ENCODE results near the gene NOL4L. TPM values are rescaled to one million over a fixed set of nuclear protein-coding genes. Genes with fewer than 3 reads are reported as not detected.
"Not testable (repeated sequence)": the region's sequence is repeated elsewhere in the genome, so short reads cannot be mapped to it uniquely, and the experiment has no call there.

The NOL4L gene
- polyA plus RNA-seq, 5 donors: 31.0 to 41.4 (median 39.2) TPM

DNA sequence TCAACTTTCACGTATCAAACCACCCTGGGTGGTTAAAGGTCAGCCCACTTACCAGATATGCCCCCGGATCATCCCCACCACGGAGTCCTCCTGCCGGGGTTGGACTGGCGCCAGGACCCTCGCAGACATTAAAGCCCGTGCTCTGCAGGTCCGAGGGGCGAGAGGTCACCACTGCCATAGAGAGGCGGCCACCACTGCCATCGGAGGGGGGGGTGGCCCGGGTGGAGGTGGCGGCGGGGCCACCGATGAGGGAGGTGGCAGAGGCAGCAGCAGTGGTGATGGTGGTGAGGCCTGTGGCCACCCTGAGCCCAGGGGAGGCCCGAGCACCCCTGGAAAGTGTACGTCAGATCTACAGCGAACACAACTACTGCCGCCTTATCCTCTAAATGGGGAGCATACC is 150.7 kb downstream of the NOL4L start:
- no peak for DNase-seq

DNA sequence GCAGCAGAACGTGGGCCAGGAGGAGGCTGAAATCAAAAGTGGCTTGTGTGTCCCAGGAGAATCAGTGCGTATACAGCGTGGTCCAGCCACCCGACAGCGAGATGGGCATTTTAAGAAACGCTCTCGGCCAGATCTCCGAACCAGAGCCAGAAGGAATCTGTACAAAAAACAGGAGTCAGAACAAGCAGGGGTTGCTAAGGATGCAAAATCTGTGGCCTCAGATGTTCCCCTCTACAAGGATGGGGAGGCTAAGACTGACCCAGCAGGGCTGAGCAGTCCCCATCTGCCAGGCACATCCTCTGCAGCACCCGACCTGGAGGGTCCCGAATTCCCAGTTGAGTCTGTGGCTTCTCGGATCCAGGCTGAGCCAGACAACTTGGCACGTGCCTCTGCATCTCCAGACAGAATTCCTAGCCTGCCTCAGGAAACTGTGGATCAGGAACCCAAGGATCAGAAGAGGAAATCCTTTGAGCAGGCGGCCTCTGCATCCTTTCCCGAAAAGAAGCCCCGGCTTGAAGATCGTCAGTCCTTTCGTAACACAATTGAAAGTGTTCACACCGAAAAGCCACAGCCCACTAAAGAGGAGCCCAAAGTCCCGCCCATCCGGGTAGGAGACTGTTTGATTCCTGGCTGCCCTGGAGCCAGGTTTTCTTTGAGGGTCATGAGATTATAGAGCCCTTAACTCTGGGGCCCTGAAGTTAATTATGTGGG is 151.7 kb downstream of the NOL4L start:
- DNase-seq: no peak

DNA sequence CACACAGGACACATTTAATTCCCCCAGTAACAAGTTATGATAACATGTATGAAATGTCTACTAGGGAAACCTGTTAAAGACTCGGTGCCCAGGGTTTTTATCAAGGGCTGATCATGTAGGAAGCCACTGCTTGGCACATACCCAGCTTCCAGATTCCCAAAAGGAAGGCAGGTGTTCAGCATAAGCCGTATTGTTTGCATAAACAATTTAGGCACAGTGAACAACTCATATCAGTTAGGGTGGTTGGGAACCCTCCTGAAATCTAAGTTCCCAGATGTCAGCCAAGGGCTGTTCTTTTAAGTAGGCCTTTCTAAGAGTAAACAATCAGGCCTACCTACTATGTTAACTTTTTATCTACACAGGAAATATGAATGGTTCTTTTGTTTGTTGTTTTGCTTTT is 152.9 kb downstream of the NOL4L start:
- no peak for DNase-seq

DNA sequence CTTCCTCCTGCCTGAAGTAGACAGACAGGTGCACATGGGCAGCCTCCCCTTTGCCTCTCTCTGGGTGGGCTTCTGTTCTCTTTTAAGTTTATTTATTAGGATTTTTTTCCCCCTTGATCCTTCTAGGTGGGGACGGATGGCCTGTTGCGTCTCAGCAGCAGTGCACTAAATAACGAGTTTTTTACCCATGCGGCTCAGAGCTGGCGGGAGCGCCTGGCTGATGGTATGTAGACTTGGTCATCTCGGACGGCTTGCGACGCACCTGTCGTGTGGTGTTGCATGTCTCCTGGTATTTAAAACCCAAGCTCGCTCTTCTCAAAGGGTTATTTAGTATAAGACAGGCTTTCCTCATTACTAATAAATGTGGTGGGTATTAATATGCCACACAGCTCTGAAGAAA is 153.7 kb downstream of the NOL4L start:
- DNase-seq: no peak

DNA sequence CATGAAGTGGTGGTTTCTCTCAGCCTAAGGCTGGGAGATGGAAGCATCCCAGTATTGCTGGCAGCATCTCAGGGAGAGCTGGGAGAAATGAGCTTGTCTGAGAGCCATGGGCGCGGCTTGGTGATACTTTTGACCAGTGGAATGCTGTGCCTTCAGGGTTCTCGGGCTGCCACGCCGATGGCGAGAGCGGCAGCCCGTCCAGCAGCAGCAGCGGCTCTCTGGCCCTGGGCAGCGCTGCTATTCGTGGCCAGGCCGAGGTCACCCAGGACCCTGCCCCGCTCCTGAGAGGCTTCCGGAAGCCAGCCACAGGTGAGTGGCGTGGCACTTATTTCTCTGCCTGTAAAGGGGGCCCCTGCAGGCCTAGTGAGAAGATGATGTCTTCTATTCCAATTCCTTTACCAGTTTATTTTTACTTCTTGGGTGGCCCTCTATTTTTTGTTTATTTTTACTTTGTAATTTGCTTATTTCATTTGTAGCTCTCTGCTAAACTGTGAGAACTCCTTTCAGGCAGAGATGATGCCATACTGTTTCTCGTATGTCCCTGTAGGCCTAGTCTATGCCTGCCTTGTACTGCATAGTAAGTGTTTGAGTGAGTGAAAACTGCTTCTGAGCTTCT is 155.3 kb downstream of the NOL4L start:
- DNase-seq: no peak

DNA sequence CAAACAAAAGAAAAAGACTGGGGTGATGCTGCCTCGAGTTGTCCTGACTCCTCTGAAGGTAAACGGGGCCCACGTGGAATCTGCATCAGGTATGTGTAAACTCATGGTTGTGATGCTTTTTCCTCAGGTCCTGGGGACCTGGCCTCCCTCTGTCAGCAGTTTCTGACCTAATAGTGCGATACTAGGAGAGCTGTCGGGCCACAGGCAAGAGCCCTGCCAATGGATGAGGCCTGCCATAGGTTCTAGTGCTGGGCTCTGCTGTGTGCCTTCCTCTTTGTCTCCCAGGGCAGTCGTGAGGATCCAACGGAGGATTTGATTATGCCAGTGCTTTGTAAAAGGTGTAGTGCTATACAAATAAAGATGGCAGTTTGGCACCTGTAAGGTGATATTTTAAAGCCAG is 155.8 kb downstream of the NOL4L start:
- no peak for DNase-seq

DNA sequence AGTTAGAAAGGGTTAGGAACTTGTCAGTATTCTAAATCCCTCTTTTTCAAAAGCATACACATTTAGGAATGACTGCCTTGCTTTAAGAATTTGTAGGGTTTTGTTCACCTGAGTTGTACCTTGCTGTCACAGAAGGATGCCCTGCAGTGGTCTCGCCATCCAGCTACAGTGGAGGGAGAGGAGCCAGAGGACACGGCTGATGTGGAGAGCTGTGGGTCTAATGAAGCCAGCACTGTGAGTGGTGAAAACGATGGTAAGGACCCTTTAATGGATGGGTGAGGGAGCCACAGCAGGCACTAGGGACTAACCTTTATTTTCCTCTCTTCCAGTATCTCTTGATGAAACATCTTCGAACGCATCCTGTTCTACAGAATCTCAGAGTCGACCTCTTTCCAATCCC is 157.1 kb downstream of the NOL4L start:
- DNase-seq: no peak

DNA sequence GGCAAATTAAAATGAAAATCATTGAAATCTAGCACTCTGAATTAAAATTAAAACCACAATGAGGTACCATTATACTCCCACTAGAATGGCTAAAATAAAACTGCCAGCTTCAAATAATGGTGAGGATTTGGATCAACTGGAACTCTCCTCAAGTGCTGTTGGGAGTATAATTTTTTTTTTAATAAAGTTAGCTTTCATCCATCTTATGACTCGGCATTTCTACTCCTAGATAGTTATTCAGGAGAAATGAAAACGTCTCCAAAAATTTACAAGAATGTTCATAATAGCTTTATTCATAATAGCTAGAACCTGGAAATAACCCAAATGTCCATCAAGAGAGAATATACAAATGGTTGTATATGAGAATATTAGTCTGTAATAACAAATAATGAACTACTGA is 163.8 kb downstream of the NOL4L start:
- no peak for DNase-seq

DNA sequence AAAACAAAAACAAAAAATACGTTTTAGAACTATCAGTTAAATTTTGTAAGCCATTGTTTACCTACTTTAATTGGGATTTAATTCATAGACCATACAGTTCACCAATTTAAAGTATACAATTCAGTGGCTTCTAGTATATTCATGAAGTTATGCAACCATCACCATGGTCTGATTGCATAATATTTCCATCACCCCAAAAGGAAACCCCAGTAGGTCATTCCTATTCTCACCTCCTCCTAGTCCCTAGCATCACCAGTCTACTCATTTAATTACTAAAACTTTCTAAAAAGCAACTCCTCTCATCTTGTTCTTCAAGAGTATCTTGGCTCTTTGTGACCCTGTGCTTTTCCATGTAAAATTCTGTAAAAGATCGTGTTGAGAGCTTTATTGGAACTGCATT is 166.8 kb downstream of the NOL4L start:
- no peak for DNase-seq

DNA sequence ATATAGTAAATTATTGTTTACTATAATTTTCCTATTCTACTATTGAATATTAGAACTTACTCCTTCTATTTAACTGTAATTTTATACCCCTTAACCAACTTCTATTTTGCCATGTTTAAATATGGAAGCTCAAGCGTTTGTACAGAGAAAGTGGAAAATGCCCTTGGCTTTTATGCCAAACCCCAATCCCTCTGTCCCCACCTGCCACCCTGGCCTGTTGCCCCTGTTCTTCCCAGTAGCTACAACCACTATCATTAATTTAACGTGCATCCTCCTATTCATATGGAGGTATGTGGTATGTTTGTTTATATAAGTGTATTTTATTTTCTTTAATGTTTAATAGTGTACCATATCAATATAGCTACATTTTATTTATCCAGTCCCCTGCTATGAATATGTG is 168.9 kb downstream of the NOL4L start:
- DNase-seq: no peak

DNA sequence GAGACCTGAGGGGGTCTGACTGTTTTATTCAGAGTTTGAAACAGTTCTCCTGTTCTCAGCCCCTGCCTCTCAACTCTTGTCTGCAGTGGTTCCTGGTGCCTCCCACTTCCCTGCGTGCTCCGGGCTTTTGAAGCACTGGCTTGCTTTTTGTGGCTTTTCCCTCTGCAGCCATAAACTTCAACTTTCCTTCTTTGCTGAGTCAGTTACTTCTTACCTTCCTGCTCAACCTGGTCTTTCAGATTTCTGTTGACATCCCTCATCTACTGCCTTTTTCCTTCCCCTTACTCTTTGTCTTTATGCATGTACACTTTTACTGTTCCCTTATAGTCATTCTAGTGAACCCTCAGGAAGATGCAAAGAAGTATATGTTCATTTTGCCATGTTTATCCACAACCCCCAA is 169.6 kb downstream of the NOL4L start:
- no peak for DNase-seq

DNA sequence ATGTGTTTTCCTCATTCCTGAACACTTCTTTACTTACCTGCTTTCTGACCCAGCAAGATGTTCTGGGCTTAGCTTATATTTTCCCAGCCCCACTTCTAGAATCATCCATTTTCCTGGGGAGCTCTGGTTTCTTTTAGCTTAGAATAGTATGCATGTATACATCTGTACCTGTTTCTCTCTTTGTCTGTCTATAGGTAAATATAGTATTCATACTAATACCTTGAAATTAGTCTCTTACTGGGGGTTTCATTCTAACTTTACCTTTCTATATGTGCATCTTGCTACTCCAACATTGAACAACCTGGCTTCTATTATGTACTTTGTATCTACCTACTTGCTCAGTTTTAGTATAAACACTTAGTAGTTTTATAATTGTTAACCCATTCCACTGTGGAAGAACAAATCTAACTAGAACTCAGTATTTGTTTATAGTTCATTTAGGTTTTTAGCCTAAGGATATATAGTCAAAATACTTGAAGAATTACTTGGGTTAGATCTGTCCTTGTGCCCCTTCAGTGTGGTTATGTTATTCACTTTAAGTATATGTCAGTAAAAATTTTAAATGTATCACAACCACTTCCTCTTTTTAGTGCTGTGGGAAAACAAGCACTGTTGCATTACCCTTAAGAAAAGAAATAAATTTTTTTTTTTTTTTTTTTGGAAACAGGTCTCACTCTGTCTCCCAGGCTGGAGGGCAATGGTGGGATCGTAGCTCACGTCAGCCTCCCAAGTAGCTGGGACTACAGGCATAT is 173.0 kb downstream of the NOL4L start:
- no peak for DNase-seq

DNA sequence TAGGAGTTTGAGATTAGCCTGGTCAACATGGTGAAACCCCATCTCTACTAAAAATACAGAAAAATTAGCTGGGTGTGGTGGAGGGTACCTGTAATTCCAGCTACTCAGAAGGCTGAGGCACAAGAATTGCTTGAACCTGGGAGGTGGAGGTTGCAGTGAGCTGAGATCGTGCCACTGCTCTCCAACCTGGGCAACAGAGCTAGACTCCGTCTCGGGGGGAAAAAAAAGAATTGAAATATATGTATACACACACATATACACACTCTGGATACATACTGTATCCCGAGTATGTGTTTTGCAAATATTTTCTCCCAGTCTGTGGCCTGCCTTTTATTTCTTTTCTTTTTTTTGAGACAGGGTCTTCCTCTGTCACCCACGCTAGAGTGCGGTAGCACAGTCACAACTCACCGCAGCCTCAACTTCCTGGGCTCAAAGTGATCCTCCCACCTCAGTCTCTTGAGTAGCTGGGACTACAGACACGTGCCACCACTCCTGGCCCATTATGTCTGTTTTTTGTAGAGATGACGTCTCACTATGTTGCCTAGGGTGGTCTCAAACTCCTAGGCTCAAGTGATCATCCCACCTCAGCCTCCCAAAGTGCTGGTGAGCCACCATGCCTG is 177.9 kb downstream of the NOL4L start:
- DNase-seq: not testable (repeated sequence)

DNA sequence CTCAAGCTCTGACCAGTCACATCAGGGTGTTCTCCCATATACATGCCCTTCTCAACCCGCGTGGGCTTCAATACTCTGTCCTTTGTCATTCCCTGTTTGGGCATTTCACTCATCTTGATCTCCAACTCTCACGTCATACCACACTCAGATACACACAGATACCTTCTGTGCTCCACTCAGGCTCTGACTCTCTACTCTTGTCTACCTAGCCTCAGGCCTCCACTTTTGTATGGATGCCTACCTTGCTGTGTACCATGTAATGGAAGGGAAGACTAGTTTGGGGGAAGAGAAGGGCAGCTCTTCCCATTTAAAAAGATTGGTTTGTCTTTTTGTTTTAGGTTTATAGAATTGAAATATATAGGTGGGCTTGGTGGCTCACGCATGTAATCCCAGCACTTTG is 178.4 kb downstream of the NOL4L start:
- no peak for DNase-seq

DNA sequence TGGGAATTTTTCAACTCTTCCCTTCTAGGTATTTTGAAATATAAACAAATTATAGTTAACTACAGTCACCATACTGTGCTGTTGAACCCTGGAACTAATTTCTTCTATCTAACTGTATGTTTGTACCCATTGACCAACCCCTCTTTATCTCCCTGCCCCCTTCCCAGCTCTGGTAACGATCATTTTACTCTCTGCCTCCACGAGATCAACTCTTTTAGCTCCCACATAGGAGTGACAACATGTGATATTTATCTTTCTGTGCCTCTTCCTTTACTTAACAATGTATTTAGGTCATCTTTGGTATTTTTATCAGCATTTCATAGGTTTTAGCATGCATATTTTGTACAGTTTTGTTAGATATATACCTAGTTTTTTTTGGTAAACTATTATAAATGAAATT is 181.1 kb downstream of the NOL4L start:
- no peak for DNase-seq

DNA sequence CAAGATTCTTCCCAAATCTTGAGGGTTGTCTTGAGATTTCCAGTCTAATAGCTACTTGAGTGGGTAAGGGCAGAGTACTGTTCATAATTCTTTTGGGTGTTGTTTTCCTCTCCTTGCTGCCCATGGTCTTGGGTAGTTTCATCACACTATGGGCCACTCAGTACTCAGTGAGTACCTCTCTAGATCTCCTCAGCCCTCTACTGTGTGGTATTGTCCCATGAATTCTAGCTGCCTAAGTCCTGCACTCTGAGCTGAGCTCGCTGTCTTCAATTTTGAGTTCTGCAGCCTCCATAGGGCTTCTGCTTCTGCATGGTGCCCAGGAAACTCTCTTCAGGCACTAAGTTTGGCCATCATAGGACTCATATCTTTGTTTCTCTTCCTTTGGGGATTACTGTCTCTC is 184.7 kb downstream of the NOL4L start:
- no peak for DNase-seq

DNA sequence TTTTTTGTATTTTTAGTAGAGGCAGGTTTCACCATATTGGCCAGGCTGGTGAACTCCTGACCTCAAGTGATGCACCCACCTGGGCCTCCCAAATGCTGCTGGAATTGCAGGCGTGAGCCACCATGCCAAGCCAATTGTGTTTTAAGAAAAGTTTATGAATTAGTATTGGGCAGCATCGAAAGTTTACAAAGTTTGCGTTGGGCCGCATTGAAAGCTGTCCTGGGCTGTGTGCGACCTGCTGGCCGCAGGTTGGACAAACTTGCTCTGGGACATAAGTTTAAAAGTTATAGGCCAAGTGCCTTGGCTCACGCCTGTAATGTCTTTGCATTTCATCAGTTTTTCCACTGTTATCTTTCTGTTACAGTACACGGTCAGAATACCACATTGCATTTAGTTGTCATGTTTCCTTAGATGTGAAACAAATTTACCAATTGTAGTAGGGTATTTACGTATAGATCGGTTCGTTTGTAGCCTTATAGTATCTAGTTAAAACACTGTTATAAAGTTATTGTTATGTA is 187.5 kb downstream of the NOL4L start:
- no peak for DNase-seq

DNA sequence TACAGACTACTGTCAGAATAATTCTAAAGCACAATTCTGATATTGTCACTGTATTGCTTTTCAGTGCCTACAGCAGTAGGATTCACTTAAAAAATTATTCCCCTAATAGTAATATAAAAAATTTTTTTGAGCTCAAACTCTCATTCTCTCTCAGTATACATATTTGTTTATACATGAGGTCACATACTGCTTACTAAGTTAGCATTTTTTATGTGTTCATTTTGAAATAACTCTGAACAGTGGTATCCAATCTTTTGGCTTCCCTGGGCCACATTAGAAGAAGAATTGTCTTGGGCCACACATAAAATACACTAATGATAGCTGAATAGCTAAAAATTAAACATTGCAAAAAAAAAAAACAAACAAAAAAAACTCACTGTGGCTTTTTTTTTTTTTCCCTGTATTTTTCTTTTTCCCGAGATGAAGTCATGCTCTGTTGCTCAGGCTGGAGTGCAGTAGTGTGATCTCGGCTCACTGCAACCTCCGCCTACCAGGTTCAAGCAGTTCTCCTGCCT is 188.4 kb downstream of the NOL4L start:
- DNase-seq: no peak

DNA sequence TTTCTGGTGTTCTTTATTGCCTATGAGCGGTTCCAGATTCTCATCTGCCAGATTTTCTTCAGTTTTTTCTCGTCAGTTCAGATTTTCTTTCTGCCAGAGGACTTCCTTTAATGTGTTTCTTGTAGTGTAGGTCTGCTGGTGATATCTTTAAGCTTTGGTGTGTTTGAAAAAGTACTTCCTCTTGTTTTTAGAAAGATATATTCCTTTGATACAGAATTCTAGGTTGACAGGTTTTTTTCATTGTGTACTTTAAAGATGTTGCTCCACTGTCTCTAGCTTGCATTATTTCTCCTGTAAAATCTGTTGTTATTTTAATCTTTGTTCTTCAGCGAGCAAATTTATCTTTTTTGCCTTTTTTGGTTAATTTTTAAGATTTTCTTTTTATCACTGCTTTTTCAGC is 190.1 kb downstream of the NOL4L start:
- DNase-seq: no peak

All from right lung (tissue), 5 donors.